Mucosa of descending colon (tissue), 3 donors: ENCODE results near the gene TMEM114. TPM values are rescaled to one million over a fixed set of nuclear protein-coding genes. Genes with fewer than 3 reads are reported as not detected.

Source experiments
- ATAC-seq: fragments of 200-7000 bp; cut with Tn5 transposase; one replicate; pipeline ENCODE4 v1.9.1; 2020; ENCODE audit warnings: mild to moderate bottlenecking, moderate library complexity
- DNase-seq, 3 donors: peaks; one replicate each; pipeline ENCODE4 v3.0.0-alpha.2; 2020
- H3K36me3 ChIP-seq: fragments of 200-600 bp; one replicate; pipeline ENCODE4 v1.8.0; 2021; ENCODE audit warnings: low read depth, mild to moderate bottlenecking
- H3K4me1 ChIP-seq: fragments of 200-600 bp; one replicate; pipeline ENCODE4 v1.8.0; 2021; ENCODE audit warnings: low read depth, mild to moderate bottlenecking
- H3K4me3 ChIP-seq: fragments of 200-600 bp; one replicate; pipeline ENCODE4 v1.8.0; 2021; ENCODE audit warnings: mild to moderate bottlenecking
- H3K9me3 ChIP-seq: fragments of 200-600 bp; one replicate; pipeline ENCODE4 v1.8.0; 2021; ENCODE audit warnings: mild to moderate bottlenecking
- CTCF ChIP-seq: fragments of 200-600 bp; IDR thresholded peaks from one replicate; pipeline ENCODE4 v1.8.0; 2022; ENCODE audit warnings: antibody characterized with exemption, mild to moderate bottlenecking
- intact Hi-C, 2 donors: fragments of 100-400 bp; cut with DNase I in 1 of 2; cut with micrococcal nuclease in 1 of 2; formaldehyde crosslinking; loops; one replicate each; pipeline versions ENCODE4 v1.11.0 to v1.11.1; 2022; cut with DNase I, micrococcal nuclease
- total RNA-seq, 3 donors: library from RNA; stranded (reverse); fragmentation: NEBNext Ultra II Directional in 2 of 3; extraction: Animal tissue kit (Norgen Biotek cat#: 25700) in 2 of 3; gene quantifications; one replicate each; pipeline versions ENCODE4 v1.2.1 to v1.2.4, GENCODE V29; 2021 to 2023
- donor health status: DM: no; HTN: no; CAD: no; lungs with moderate emphysema.
- donor health status: DM: no; HTN: no; CAD: no.
- donor health status: DM: no; HTN: yes; CAD: no.

The TMEM114 gene
- total RNA-seq, 3 donors from 2014 or later, result 0.60 TPM; not detected in 2

GRCh38 chr16:8625491-8626087 lies 35.3 kb upstream of the TMEM114 start:
- peaks cover 7% of the 10 kb centered on the region for H3K36me3 ChIP-seq
- no peaks in the 10 kb centered on the region for H3K9me3 ChIP-seq
- no peak overlapping the region for H3K4me3 ChIP-seq
- DNase-seq (no peak), ATAC-seq (no peak)
- no peak for TF ChIP-seq CTCF
- peaks cover 9% of the 10 kb centered on the region for H3K4me1 ChIP-seq
- intact Hi-C loops, result no loop called here

GRCh38 chr16:8623634-8624033 lies 33.3 kb upstream of the TMEM114 start:
- no peak for TF ChIP-seq CTCF
- intact Hi-C loops, result no loop called here

GRCh38 chr16:8622315-8622656 lies 32.0 kb upstream of the TMEM114 start:
- H3K4me1 ChIP-seq, result peaks cover 9% of the 10 kb centered on the region
- intact Hi-C loops, result no loop called here
- peak overlapping the region; percentile 95 for H3K4me3 ChIP-seq
- TF ChIP-seq CTCF, result no peak
- peak; percentile 22 for ATAC-seq
- no peaks in the 10 kb centered on the region for H3K36me3 ChIP-seq
- H3K9me3 ChIP-seq, result no peaks in the 10 kb centered on the region
- DNase-seq, result no peak

More at GRCh38 chr16:8623634-8624033, 33.3 kb upstream of the TMEM114 start:
- H3K36me3 ChIP-seq, result no peaks in the 10 kb centered on the region
- no peak for DNase-seq
- ATAC-seq, result no peak
- H3K4me3 ChIP-seq, result no peak overlapping the region
- H3K4me1 ChIP-seq, result peaks cover 9% of the 10 kb centered on the region
- no peaks in the 10 kb centered on the region for H3K9me3 ChIP-seq

- intact Hi-C loops, result no loop called here
- peak; percentile 93 to 94 (median 94) for DNase-seq
- Histone ChIP-seq H3K36me3 (no peaks in the 10 kb centered on the region), H3K4me3 (peak within 1 kb of the TSS; percentile 95), H3K9me3 (no peaks in the 10 kb centered on the region), H3K4me1 (peaks cover 9% of the 10 kb centered on the region)
- no peak for TF ChIP-seq CTCF
- ATAC-seq, result peak; percentile 100
Measured at GRCh38 chr16:8621572-8622314, 31.4 kb upstream of the TMEM114 start, which contains the start of gene METTL22. METTL22 (plus strand) TSS chr16:8621698; CDS start chr16:8625666, 3,968 bp downstream.

- H3K9me3 ChIP-seq, result no peaks in the 10 kb centered on the region
- H3K4me1 ChIP-seq, result peaks cover 9% of the 10 kb centered on the region
- TF ChIP-seq CTCF, result no peak
- intact Hi-C loops, result no loop called here
- H3K4me3 ChIP-seq, result peak overlapping the region; percentile 95
- H3K36me3 ChIP-seq, result no peaks in the 10 kb centered on the region
- no peak for ATAC-seq
- no peak for DNase-seq
Measured at GRCh38 chr16:8621222-8621571, 30.9 kb upstream of the TMEM114 start.
